Gastroesophageal sphincter (tissue), 3 donors: Measurements from ENCODE around the gene C10orf71.

Experiments used
- CTCF ChIP-seq, 4 experiments: fragments of 200-600 bp in 2 of 4; fragments of 450-650 bp in 2 of 4; sonication (generic) in 1 of 4; IDR thresholded peaks; one replicate each; pipeline ENCODE4 v1.5.1; 2017 to 2019; ENCODE audit warnings: antibody characterized with exemption in 4 of 4, mild to moderate bottlenecking in 2 of 4, moderate library complexity in 2 of 4
- POLR2A ChIP-seq, 2 donors: fragments of 450-650 bp; IDR thresholded peaks; one replicate each; pipeline ENCODE4 v1.6.1; 2017; ENCODE audit warnings: antibody characterized with exemption in 2 of 2, mild to moderate bottlenecking in 2 of 2, moderate library complexity in 1 of 2

GRCh38 chr10:49265885-49266284 lies 33.1 kb upstream of the C10orf71 start:
- TF ChIP-seq CTCF (IDR thresholded peaks at IDR 0.05) = no peak
- TF ChIP-seq POLR2A (IDR thresholded peaks at IDR 0.05) = no peak
